HG02763 (cell line): Measurements from ENCODE around the gene SERINC3.

Source experiments
- ATAC-seq: cut with Tn5 transposase; IDR thresholded peaks from one replicate; pipeline ENCODE4 v1.9.1; 2021; ENCODE audit warnings: mild to moderate bottlenecking, moderate library complexity; ENCODE audit not compliant: unreplicated experiment

SERINC3 gene

GRCh38 chr20:44468044-44468782 is 53.7 kb downstream of the SERINC3 start:
- ATAC-seq = no peak

GRCh38 chr20:44467289-44467883 is 54.5 kb downstream of the SERINC3 start:
- no peak for ATAC-seq

- no peak for ATAC-seq
These were observed 56.8 kb downstream of the SERINC3 start for GRCh38 chr20:44465001-44465560.

- no peak for ATAC-seq
These were observed 57.4 kb downstream of the SERINC3 start for GRCh38 chr20:44464514-44464913.

- no peak for ATAC-seq
These were observed 58.4 kb downstream of the SERINC3 start for GRCh38 chr20:44463466-44463865.

- no peak for ATAC-seq
These were observed 60.1 kb downstream of the SERINC3 start for GRCh38 chr20:44461803-44462174.

- no peak for ATAC-seq
These were observed 60.6 kb downstream of the SERINC3 start for GRCh38 chr20:44461142-44461802.

GRCh38 chr20:44460795-44461141 is 61.1 kb downstream of the SERINC3 start:
- ATAC-seq = no peak

GRCh38 chr20:44459271-44459670 is 62.6 kb downstream of the SERINC3 start:
- ATAC-seq = no peak

- ATAC-seq = no peak
These were observed 64.9 kb downstream of the SERINC3 start for GRCh38 chr20:44457016-44457415.

- ATAC-seq = no peak
These were observed 65.3 kb downstream of the SERINC3 start for GRCh38 chr20:44456611-44457010.

GRCh38 chr20:44455126-44455525 is 66.7 kb downstream of the SERINC3 start:
- ATAC-seq = no peak

- ATAC-seq = no peak
These were observed 67.4 kb downstream of the SERINC3 start for GRCh38 chr20:44454306-44454963.

GRCh38 chr20:44450903-44451450 is 70.9 kb downstream of the SERINC3 start:
- ATAC-seq = no peak

- ATAC-seq = no peak
These were observed 71.5 kb downstream of the SERINC3 start for GRCh38 chr20:44450281-44450889.

GRCh38 chr20:44449864-44450263 is 72.0 kb downstream of the SERINC3 start:
- ATAC-seq = no peak

- ATAC-seq = no peak
These were observed 72.9 kb downstream of the SERINC3 start for GRCh38 chr20:44448753-44449546.

- ATAC-seq = no peak
These were observed 73.9 kb downstream of the SERINC3 start for GRCh38 chr20:44447827-44448419.
